Measurements from ENCODE around the gene SSUH2.

Gene SSUH2

GRCh38 chr3:8642001-8642400 lies 2.6 kb downstream of the SSUH2 start:
- in situ Hi-C loops (cut with MboI; ENCODE audit: low sequenced_read_pairs), result no loop called here

- in situ Hi-C loops (cut with MboI; ENCODE audit: low sequenced_read_pairs), result no loop called here
These were observed 3.1 kb downstream of the SSUH2 start for GRCh38 chr3:8641472-8641871.

- in situ Hi-C loops (cut with MboI; ENCODE audit: low sequenced_read_pairs), result no loop called here
These were observed 4.4 kb downstream of the SSUH2 start for GRCh38 chr3:8640223-8640622.

- in situ Hi-C loops (cut with MboI; ENCODE audit: low sequenced_read_pairs), result no loop called here
These were observed 5.0 kb downstream of the SSUH2 start for GRCh38 chr3:8639659-8640000.

- in situ Hi-C loops (cut with MboI; ENCODE audit: low sequenced_read_pairs), result no loop called here
These were observed 5.5 kb downstream of the SSUH2 start for GRCh38 chr3:8638994-8639658.

GRCh38 chr3:8637348-8637747 lies 7.2 kb downstream of the SSUH2 start:
- in situ Hi-C loops (cut with MboI; ENCODE audit: low sequenced_read_pairs), result no loop called here

GRCh38 chr3:8635631-8636030 lies 9.0 kb downstream of the SSUH2 start:
- in situ Hi-C loops (cut with MboI; ENCODE audit: low sequenced_read_pairs), result no loop called here

- in situ Hi-C loops (cut with MboI; ENCODE audit: low sequenced_read_pairs), result no loop called here
These were observed 9.5 kb downstream of the SSUH2 start for GRCh38 chr3:8635125-8635524.

GRCh38 chr3:8632402-8633237 lies 12.0 kb downstream of the SSUH2 start:
- in situ Hi-C loops (cut with MboI; ENCODE audit: low sequenced_read_pairs), result no loop called here

GRCh38 chr3:8631661-8632060 lies 12.9 kb downstream of the SSUH2 start:
- in situ Hi-C loops (cut with MboI; ENCODE audit: low sequenced_read_pairs), result no loop called here

GRCh38 chr3:8629151-8630021 lies 15.2 kb downstream of the SSUH2 start:
- in situ Hi-C loops (cut with MboI; ENCODE audit: low sequenced_read_pairs), result no loop called here

GRCh38 chr3:8627949-8628348 lies 16.6 kb downstream of the SSUH2 start:
- in situ Hi-C loops (cut with MboI; ENCODE audit: low sequenced_read_pairs), result no loop called here

GRCh38 chr3:8627201-8627940 lies 17.2 kb downstream of the SSUH2 start:
- in situ Hi-C loops (cut with MboI; ENCODE audit: low sequenced_read_pairs), result no loop called here

GRCh38 chr3:8625991-8626390 lies 18.6 kb downstream of the SSUH2 start:
- in situ Hi-C loops (cut with MboI; ENCODE audit: low sequenced_read_pairs), result no loop called here

- in situ Hi-C loops (cut with MboI; ENCODE audit: low sequenced_read_pairs), result loop anchor here (25.0 kb wide), 1 partner anchor 187 kb away; no protein-coding TSS in a partner anchor
These were observed 20.0 kb downstream of the SSUH2 start for GRCh38 chr3:8624612-8625011.

- in situ Hi-C loops (cut with MboI; ENCODE audit: low sequenced_read_pairs), result loop anchor here (25.0 kb wide), 1 partner anchor 186 kb away; no protein-coding TSS in a partner anchor
These were observed 20.9 kb downstream of the SSUH2 start for GRCh38 chr3:8623741-8624140.

GRCh38 chr3:8622873-8623691 lies 21.5 kb downstream of the SSUH2 start:
- in situ Hi-C loops (cut with MboI; ENCODE audit: low sequenced_read_pairs), result loop anchor here (25.0 kb wide), 1 partner anchor 186 kb away; no protein-coding TSS in a partner anchor

GRCh38 chr3:8621872-8622271 lies 22.7 kb downstream of the SSUH2 start:
- in situ Hi-C loops (cut with MboI; ENCODE audit: low sequenced_read_pairs), result loop anchor here (25.0 kb wide), 1 partner anchor 185 kb away; no protein-coding TSS in a partner anchor

GRCh38 chr3:8621141-8621540 lies 23.5 kb downstream of the SSUH2 start:
- in situ Hi-C loops (cut with MboI; ENCODE audit: low sequenced_read_pairs), result loop anchor here (25.0 kb wide), 1 partner anchor 184 kb away; no protein-coding TSS in a partner anchor
